ENCODE data around the gene TMEM39A. TPM values are rescaled to one million over a fixed set of nuclear protein-coding genes. Genes with fewer than 3 reads are reported as not detected.

Gene TMEM39A
- total and polyA plus RNA-seq, 4 donors: 9.3 to 51.2 (median 37.9) TPM

GRCh38 chr3:119433613-119434325, 29.6 kb downstream of the TMEM39A start:
- no peak for TF ChIP-seq CTCF (IDR thresholded peaks at IDR 0.05; ENCODE audit: control extremely low read depth, extremely low read depth)
- Histone ChIP-seq H3K9me3 (ENCODE audit: control insufficient read depth in 4 of 4, insufficient read depth in 3 of 4, low read length in 3 of 4) (peaks cover 0 to 17% (median 8%) of the 10 kb centered on the region in 4 donors), H3K9ac (ENCODE audit: insufficient read depth in 1 of 2, low read length in 2 of 2) (no peak overlapping the region), H3K27me3 (ENCODE audit: control insufficient read depth in 3 of 3, insufficient read depth in 3 of 3, low read length in 2 of 3) (no peaks in the 10 kb centered on the region), H3K36me3 (ENCODE audit: control insufficient read depth in 4 of 4, insufficient read depth in 4 of 4, low read length in 4 of 4) (peaks cover 28 to 80% (median 59%) of the 10 kb centered on the region in 4 donors), H3K4me1 (ENCODE audit: control insufficient read depth in 5 of 5, insufficient read depth in 5 of 5, low read length in 5 of 5) (no peaks in the 10 kb centered on the region), H3K4me3 (no peak overlapping the region), H3K27ac (ENCODE audit: low read depth in 1 of 2, low read length in 1 of 2) (no peak overlapping the region)
- WGBS, 2 donors: 73 to 92% methylated on average over 3 of the region's 3 CpGs
- no peak for ATAC-seq (ENCODE audit: insufficient read depth, low FRiP score)
- no peak for DNase-seq

GRCh38 chr3:119428538-119428937, 34.9 kb downstream of the TMEM39A start:
- WGBS, 2 donors: 91 to 100% methylated on average over 1 of the region's 1 CpG
- no peaks in the 10 kb centered on the region for H3K27me3 ChIP-seq (ENCODE audit: control insufficient read depth in 3 of 3, insufficient read depth in 3 of 3, low read length in 2 of 3)
- no peak overlapping the region for H3K4me3 ChIP-seq
- no peak overlapping the region for H3K27ac ChIP-seq (ENCODE audit: low read depth in 1 of 2, low read length in 1 of 2)
- H3K4me1 ChIP-seq (ENCODE audit: control insufficient read depth in 5 of 5, insufficient read depth in 5 of 5, low read length in 5 of 5): no peaks in the 10 kb centered on the region
- DNase-seq (peak in 1 of 3 donors; percentile 7), ATAC-seq (ENCODE audit: insufficient read depth, low FRiP score) (no peak)
- no peak overlapping the region for H3K9ac ChIP-seq (ENCODE audit: insufficient read depth in 1 of 2, low read length in 2 of 2)
- peaks cover 0 to 29% (median 19%) of the 10 kb centered on the region in 4 donors for H3K9me3 ChIP-seq (ENCODE audit: control insufficient read depth in 4 of 4, insufficient read depth in 3 of 4, low read length in 3 of 4)
- peaks cover 9 to 42% (median 37%) of the 10 kb centered on the region in 4 donors for H3K36me3 ChIP-seq (ENCODE audit: control insufficient read depth in 4 of 4, insufficient read depth in 4 of 4, low read length in 4 of 4)
- TF ChIP-seq CTCF (IDR thresholded peaks at IDR 0.05; ENCODE audit: control extremely low read depth, extremely low read depth): no peak

- no peak overlapping the region for H3K9ac ChIP-seq (ENCODE audit: insufficient read depth in 1 of 2, low read length in 2 of 2)
- DNase-seq: peak in 2 of 3 donors; percentile 31 to 35
- no peak overlapping the region for H3K4me3 ChIP-seq
- TF ChIP-seq CTCF (IDR thresholded peaks at IDR 0.05; ENCODE audit: control extremely low read depth, extremely low read depth): no peak
- H3K4me1 ChIP-seq (ENCODE audit: control insufficient read depth in 5 of 5, insufficient read depth in 5 of 5, low read length in 5 of 5): no peaks in the 10 kb centered on the region
- H3K27me3 ChIP-seq (ENCODE audit: control insufficient read depth in 3 of 3, insufficient read depth in 3 of 3, low read length in 2 of 3): no peaks in the 10 kb centered on the region
- H3K27ac ChIP-seq (ENCODE audit: low read depth in 1 of 2, low read length in 1 of 2): no peak overlapping the region
- 98 to 100% methylated on average over 1 of the region's 1 CpG for WGBS, 2 donors
- H3K36me3 ChIP-seq (ENCODE audit: control insufficient read depth in 4 of 4, insufficient read depth in 4 of 4, low read length in 4 of 4): peaks cover 8 to 39% (median 34%) of the 10 kb centered on the region in 4 donors
- no peak for ATAC-seq (ENCODE audit: insufficient read depth, low FRiP score)
- peaks cover 0 to 29% (median 19%) of the 10 kb centered on the region in 4 donors for H3K9me3 ChIP-seq (ENCODE audit: control insufficient read depth in 4 of 4, insufficient read depth in 3 of 4, low read length in 3 of 4)
Observed at GRCh38 chr3:119427669-119428068, 35.7 kb downstream of the TMEM39A start.

Data from lung (tissue), 12 donors.